Astrocyte of the hippocampus (primary cell): ENCODE results near the gene FBXL16.
"Not testable (repeated sequence)": the region's sequence is repeated elsewhere in the genome, so short reads cannot be mapped to it uniquely, and the experiment has no call there.

Source experiments
- DNase-seq: peaks from one replicate; pipeline ENCODE4 v3.0.0; 2011; ENCODE audit warnings: low read depth, low spot score

Gene FBXL16, protein sequence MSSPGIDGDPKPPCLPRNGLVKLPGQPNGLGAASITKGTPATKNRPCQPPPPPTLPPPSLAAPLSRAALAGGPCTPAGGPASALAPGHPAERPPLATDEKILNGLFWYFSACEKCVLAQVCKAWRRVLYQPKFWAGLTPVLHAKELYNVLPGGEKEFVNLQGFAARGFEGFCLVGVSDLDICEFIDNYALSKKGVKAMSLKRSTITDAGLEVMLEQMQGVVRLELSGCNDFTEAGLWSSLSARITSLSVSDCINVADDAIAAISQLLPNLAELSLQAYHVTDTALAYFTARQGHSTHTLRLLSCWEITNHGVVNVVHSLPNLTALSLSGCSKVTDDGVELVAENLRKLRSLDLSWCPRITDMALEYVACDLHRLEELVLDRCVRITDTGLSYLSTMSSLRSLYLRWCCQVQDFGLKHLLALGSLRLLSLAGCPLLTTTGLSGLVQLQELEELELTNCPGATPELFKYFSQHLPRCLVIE

DNA sequence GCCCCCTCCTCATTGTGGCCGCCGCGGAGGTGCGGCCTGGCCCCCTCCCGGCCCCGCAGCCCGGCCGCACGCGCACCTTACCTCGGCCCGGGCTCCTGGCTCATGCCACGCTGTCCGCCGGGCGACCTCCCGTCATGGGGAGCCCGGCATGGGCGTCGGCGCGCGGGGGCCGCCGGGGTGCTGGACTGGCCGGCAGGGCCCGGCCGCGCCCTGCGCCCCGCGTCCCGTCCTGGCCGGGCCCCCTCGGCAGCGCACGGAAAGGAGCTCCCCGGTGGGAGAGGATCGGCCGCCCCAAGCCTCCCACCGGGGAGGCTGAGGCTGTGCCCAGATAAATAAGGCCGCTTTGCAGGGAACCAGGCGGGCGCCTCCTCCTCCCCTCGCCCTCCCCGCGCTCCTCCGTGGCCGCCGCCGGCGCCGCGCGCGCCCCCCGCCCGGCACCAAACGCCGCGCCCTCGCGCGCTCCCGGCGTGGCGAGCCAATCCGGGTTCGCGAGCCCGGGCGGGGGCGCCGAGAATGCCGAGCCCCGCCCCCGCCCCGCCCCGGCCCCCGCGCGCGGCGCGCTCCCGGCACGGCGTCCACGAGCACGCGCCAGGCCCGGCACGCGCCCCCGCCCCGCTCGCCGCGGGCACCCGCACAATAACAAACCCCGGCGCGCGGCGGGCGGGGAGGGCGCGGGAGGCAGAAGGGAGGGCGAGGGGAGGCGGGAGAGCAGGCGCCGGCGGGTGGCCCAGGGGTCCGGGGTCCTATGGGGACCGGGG lies at the start of gene FBXL16:
Gene FBXL16, minus strand, starts transcription at position 371 of the 758 bp plus-strand sequence. CDS start 8,396 bp downstream, outside the sequence.
- DNase-seq: peak; percentile 74

DNA sequence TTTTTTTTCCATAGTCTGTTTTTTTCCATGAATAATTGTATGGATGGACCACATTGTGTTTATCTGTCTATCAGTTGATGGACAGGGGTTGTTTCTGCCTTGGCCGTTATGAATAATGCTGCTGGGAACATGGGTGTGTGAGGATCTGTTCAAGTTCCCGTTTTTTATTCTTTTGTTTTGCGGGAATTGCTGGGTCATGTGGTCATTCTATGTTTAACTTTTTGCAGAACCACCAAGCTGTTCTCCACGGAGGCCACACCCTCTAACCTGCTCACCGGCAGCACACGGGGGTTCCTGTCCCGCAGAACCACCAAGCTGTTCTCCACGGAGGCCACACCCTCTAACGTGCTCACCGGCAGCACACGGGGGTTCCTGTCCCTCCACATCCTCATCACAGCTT lies 49.1 kb upstream of the FBXL16 start:
- DNase-seq: no peak

DNA sequence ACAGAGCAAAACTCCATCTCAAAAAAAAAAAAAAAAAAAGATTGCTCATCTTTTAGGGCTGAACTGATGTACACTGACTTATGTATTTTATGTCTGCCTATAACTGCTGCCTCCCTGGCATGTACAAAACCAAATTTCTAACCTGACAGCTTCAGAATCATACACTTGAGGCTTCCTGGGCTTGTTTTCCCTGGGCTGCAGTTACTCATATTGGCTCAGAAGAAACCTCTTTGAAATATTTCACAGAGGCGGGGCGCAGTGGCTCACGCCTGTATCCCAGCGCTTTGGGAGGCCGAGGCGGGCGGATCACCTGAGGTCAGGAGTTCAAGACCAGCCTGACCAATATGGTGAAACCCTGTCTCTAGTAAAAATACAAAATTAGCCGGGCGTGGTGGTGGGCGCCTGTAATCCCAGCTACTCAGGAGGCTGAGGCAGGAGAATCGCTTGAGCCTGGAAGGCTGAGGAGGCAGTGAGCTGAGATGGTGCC lies 48.6 kb upstream of the FBXL16 start:
- DNase-seq: not testable (repeated sequence)

DNA sequence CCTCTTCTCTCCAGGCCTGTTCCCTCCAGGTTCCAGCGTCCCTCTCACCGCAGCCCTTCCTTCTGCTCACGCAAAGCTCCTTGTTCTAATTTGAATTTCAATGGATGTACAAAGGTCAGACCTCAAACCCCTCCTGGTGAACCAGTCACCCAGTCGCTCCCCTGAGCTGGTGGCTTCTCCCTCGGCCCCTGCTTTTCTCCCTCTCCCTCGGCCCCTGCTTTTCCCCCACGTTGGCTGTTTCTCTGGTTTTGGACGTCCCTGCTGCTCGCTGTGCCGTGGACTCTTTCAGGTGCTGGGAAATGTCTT lies 46.4 kb upstream of the FBXL16 start:
- peak; percentile 47 for DNase-seq

DNA sequence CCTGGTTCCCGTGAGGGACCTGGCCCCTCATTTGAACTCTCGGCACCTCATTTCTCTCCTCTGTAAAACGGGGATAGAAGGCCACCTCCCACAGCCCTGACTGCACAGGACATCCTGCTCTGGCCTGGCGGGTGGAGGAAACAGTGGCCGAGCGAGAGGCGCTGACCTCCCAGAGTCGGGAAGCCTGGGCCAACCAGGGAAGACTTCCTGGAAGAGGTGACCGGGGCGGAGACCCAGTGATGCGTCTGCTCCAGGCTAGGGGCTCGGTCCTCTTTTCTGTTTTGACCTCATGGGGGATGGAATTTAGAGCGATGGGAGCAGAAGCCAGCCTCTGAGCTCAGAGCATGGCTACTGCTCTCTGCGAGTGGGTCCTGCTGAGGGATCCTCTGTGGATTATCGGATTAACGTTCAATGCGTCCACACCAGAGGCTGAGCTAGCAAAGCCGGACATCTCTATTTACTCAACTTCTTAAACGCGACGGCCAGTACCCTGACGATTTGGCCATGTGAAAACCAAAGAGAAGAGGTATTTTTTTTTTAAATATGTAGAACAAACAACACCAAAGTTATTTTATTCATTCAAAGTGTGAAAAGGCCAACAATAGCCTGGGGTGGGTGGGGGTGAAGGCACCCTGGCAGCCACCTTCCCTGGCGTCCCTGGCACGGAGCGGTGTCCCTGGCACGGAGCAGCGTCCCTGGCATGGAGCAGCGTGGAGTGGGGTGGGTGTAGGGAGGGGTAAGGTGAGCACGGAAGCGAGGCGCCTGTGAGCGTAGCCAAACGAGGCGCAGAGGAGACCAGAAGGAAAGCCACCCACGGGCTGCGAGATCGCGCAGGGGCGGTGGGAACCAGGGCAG lies 45.8 kb upstream of the FBXL16 start:
- no peak for DNase-seq

DNA sequence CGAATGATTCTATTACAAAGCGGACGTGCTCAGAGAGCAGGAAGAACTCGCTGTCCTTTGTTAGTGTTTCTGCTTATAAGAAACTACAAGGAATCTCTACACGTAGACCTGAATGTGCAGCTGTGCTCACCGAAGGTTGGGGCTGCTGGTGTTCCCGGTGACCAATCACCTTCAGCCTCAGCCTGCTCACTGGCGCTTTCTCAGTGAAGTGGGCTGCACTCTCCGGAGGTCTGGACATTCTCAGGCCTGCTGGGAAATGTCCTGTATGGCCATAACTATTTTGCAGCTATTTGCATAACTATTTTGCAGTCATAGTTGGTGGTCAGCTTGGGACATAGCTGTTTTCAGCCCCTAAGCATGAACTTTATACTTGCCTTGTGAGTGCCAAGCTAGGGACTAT lies 44.9 kb upstream of the FBXL16 start:
- no peak for DNase-seq

DNA sequence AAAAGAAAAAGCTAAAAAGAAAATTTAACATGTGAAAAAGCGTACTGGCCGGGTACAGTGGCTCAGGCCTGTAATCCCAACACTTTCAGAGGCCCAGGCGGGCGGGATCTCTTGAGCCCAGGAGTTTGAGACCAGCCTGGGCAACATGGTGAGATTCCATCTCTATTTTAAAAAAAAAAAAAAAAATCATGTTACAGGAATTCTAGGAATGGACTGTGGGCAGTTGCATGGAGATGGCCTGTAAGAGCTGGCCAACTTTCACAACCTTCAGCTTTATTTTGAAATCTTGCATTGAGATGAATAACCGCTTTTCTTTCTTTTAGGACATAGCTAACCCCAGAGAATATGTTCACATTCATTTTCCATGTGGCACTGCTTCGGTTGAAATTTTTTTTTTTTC lies 43.4 kb upstream of the FBXL16 start:
- DNase-seq: peak; percentile 73

DNA sequence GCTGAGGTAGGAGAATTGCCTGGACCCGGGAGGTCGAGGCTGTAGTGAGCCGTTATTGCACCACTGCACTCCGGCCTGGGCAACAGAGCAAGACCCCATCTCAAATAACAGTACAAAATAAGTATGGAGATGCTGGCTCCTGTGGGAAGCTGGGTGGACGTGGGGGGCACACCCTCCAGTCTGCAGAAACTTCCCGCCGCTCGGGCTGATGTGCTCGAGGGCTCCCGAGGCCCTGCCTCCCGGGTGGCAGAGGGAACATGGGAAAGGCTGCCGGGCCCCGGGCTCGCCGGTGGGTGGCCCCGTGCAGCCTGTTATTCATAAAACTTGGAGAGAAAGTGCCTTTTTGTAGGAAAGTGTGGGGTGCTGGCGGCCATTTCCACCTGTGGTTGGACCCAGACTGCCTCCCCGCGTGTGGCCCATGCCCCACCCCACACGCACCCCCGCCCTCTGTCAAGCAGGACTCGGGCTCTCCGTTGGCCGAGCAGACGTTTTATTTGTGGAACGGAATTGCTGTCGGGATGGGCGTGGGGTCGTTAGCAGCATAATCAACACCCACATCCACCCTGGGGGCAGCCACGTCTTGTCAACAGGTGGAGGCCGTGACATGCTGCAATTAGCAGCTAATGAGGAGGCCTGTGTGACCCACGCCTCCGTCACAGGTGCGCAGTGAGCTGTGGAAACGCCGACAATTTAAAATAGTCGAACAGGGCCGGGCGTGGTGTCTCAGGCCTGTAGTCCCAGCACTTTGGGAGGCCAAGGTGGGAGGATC lies 42.6 kb upstream of the FBXL16 start:
- no peak for DNase-seq

DNA sequence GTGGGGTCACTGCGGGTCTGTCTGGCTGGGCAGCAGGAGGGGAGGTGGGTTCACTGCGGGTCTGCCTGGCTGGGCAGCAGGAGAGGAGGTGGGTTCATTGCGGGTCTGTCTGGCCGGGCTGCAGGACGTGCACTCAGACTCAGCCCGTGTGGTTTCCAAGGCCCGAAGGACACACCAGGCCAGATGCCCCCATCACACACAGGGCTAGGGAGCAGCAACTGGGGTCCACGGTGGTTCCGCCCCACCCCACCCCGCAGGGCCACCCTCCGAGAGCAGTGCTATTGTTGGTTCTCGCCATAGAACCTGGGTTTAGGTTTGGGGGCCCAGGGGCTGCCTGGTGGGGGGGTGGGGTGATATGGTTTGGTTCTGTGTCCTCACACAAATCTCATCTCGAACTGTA lies 41.0 kb upstream of the FBXL16 start:
- DNase-seq: no peak

DNA sequence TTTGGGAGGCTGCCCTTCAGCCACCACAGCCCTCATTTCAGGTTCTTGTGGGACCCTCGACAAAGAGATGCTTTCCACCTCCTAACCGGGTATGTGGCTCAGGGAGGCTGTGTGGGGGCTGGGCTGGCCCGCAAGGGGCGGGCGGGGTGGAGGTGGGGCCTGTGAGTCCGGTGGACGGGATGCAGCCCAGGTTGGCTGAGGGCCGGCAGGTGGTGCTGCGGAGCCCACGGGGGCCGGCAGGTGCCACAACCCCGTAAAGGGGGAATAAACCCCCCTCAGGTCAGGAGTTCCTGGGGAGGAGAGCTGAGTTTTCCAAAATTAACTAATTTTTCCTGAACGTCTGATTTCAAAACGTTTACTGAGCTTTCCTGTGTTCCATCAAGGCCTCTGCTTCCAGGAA lies 40.1 kb upstream of the FBXL16 start:
- DNase-seq: peak; percentile 56

DNA sequence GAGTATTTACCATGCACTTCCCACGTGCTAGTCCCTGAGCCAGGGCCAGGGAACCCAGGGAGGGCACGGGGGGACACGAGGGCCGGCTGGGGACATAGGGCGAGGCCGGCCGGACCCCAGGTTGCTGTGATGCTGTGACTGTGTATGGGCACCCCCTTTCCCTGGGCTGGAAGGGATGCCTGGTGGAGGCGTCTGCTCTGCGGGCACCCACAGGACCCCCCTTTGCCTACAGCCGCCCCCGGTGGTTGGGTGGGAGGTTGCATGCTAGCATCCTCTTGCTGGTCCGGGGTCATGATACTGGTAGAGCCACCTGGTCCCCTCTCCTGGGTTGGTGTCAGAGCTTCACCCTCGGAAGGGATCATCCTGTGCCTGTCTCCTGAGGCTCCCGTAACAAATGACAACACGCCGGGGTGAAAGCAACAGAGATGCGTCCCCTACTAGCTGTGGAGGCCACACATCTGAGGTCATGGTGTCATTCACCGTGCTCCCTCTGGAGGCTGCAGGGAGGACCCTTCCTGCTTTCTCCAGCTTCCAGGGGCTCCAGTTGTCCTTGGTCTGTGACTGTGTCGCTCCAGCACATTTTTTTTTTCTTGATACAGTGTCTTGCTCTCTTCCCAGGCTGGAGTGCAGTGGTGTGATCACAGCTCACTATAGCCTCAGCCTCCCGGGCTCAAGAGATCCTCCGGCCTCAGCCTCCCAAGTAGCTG lies 38.3 kb upstream of the FBXL16 start:
- DNase-seq: no peak

DNA sequence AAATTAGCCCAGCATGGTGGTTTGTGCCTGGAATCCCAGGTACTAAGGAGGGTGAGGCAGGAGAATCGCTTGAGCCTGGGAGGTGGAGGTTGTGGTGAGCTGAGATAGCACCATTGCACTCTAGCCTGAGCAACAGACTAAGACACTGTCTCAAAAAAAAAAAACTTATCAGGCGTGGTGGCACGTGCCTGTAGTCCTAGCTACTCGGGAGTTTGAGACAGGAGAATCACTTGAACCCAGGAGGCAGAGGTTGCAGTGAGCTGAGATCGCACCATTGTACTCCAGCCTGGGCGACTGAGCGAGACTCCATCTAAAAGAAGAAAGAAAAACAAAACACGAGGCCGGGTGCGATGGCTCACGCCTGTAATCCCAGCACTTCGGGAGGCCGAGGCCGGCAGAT lies 37.3 kb upstream of the FBXL16 start:
- DNase-seq: not testable (repeated sequence)

DNA sequence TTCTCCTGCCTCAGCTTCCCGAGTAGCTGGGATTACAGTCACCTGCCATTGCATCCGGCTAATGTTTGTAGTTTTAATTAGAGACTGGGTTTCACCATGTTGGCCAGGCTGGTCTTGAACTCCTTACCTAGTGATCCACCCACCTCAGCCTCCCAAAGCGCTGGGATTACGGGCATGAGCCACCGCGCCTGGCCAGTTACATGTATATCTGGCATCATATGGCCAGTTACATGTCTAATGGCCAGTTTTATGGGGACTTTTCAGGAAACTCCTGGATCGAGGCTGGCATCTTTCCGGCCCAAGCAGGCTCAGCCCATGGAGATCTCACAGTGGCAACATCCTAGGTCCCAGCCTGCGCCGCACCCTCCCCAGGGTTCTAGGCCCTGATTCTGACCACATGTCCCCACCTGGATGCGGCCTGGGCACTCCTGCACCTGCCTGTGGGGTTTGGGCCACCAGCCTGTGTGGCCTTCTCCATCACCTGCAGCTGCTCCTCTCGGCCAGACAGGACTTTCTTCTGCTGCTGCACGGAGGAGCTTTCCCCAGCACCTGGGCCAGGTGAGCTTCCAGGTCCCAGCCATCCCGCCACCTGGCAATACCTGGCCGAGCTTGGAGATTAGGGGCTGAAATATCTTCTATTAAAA lies 36.5 kb upstream of the FBXL16 start:
- no peak for DNase-seq

DNA sequence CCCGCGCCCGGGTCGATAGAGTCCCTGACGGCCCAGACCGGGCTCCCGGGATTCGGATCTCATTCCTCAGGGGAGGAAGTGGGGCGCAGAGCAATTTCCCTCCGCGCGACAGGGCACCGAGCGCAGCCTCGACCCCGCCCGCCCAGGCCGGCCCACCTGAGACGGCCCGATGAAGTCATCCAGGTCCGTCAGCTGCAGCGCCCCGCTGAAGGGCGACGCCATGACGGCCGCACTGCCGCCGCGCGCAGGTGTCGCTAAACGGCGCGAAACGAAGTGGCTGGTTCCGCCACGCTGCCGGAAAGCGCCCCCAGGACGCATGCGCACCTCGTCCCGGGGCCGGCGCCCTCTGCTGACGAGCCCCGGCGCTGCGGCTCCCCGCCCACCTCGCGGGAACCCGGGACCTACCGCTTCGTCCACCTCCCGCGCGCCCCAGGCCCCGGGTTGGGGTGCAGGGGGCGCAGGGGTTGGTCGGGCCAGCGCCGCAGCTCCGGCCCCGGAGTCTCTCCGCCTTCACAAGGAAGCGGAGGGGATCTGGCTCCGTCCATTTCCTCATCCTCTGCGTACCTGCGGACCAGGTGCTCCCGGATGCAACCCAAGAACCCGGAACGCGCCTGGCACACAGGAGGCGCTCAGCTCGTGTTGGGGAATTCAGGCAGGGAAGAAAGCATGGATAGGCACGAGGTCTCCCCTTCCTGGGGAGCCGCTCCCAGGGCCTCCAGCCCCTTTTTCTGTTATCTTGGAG lies 35.3 kb upstream of the FBXL16 start, which contains the start of gene CIAO3:
Gene CIAO3, minus strand, starts transcription at position 234 of the 742 bp plus-strand sequence. Its CDS starts 12 bp downstream, at position 222.
- DNase-seq: peak; percentile 97

DNA sequence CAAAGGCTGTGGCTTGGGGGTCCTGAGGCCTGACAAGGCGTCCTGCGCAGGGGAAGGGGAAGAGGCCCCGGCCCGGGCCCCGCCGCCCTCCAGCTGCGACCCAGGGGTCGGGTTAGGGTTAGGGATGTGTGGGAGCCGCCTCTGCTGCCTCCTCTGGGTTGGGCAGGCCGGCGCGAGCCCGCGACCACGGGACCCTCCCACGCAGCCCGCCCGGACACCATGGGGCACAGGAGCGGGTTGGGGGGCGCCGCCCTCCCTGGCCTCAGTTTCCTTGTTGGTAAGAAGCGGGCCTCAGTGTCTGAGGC lies 34.8 kb upstream of the FBXL16 start:
- DNase-seq: no peak

DNA sequence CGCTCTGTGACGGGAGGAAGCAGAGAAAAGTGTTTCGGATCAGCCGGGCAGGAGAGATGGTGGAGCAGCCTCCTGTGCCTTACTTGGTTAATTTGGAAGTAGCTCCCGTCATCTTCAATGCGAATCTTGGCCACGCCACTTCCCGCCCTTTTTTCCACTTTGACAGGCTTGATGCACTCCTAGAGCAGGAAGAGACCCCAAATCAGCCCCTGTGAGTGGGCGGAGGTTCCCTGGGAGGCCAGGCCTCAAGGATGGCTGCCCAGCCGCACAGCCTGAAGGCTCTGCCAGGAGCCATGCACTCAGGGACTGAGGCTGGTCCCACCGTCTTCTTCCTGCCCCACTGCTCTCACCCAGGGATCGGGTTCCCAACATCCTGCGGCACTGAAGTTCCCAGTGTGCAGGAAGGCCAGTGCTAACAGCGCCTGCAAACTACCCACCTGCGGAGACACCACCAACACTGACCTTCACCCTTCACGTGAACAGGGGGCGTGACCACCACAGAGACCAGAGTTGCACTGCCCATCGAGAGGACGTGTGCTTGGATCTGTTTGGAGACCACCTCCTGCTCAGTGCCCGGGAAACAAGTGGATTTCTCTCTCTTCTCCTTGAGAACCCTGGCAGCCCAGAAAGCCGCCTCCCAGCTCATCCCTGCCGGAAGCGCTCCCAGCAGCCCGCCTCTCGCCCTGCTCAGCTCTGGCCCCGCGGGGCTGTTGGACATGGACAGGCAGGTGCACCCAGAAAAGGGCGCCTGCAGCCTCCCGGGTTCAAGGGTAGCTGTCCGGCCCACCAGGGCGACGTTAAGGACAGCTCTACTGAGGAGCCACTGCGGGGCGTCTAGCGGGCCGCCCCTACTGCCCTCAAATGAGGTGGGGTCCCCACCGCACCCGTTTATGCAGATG lies 34.2 kb upstream of the FBXL16 start:
- DNase-seq: no peak

DNA sequence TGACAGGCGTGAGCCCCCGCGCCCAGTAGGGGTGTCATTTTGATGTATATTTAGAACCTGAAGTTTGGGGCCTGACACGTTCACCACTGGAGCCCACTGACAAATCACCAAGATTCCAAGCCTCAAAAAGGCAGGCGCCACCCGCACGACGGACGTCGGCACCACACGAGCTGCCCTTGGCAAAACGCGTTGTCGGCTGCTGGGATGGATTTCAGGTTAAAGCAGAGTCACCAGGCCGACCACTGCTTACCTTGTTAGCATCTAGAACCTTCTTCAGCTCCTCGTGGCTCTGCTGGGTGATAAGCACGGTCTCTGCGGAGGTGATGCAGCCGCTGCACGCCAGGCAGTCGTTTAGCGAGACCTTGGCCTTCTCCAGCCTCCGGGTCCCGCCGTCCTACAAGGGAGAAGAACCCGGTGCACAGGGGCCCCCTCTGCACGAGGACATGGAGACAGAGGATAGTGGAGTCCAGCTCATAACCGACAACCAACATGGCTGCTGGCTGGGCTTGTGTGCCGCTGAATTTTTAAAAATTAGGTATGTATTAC lies 31.4 kb upstream of the FBXL16 start:
- no peak for DNase-seq

DNA sequence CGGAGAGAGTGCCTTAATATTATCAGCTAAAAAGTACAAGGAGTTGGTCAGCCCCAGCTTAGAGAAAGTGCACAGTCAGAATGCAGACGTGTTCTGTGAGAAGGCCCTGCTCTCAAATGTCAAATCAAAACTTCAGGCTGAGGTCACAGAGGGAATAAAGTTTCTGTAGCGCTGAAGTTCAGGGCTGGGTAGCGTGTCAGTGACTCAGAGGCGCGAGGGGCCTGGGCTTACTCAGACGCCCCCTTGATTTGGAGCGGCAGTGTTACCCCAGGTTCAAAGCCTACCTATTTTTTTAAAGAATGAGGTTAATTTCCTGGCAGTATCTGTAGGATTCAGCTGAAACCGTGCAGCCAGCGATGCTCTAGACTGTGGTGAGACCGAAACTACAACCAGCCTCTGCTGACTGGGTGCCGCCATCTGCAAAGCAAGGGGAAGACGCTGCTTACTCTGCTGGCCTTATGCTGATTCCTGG lies 30.4 kb upstream of the FBXL16 start:
- no peak for DNase-seq
